ENCODE measurements around the gene ZNF263.

Gene ZNF263

GRCh38 chr16:3283543-3284447 is 504 bp downstream of the ZNF263 start:
- Histone ChIP-seq H3K27ac (peak overlapping the region; percentile 98), H3K4me3 (ENCODE audit: low read depth in 1 of 2, low read length in 1 of 2) (peak overlapping the region; percentile 79 to 99)
- TF ChIP-seq CTCF (IDR thresholded peaks at IDR 0.05): no peak

GRCh38 chr16:3285131-3285530 is 1.8 kb downstream of the ZNF263 start:
- no peak overlapping the region for H3K4me3 ChIP-seq (ENCODE audit: low read depth in 1 of 2, low read length in 1 of 2)
- peaks cover 14% of the 10 kb centered on the region for H3K9me3 ChIP-seq
- TF ChIP-seq CTCF (IDR thresholded peaks at IDR 0.05): no peak
- no peaks in the 10 kb centered on the region for H3K27me3 ChIP-seq
- H3K4me1 ChIP-seq (ENCODE audit: control insufficient read depth in 1 of 2, insufficient read depth in 1 of 2, low read depth in 1 of 2, low read length in 1 of 2): peaks cover 34 to 38% of the 10 kb centered on the region in 2 experiments
- H3K36me3 ChIP-seq: peaks cover 30% of the 10 kb centered on the region
- H3K27ac ChIP-seq: no peak overlapping the region

More at GRCh38 chr16:3283543-3284447, 504 bp downstream of the ZNF263 start:
- H3K27me3 ChIP-seq: peaks cover 11% of the 10 kb centered on the region
- H3K9me3 ChIP-seq: peaks cover 2% of the 10 kb centered on the region
- H3K4me1 ChIP-seq (ENCODE audit: control insufficient read depth in 1 of 2, insufficient read depth in 1 of 2, low read depth in 1 of 2, low read length in 1 of 2): peaks cover 34 to 38% of the 10 kb centered on the region in 2 experiments
- peaks cover 16% of the 10 kb centered on the region for H3K36me3 ChIP-seq

GRCh38 chr16:3289998-3290673 is 6.8 kb downstream of the ZNF263 start:
- Histone ChIP-seq H3K27ac (no peak overlapping the region), H3K9me3 (peaks cover 34% of the 10 kb centered on the region), H3K36me3 (peaks cover 36% of the 10 kb centered on the region), H3K4me1 (ENCODE audit: control insufficient read depth in 1 of 2, insufficient read depth in 1 of 2, low read depth in 1 of 2, low read length in 1 of 2) (peaks cover 1 to 2% of the 10 kb centered on the region in 2 experiments), H3K27me3 (peaks cover 5% of the 10 kb centered on the region), H3K4me3 (ENCODE audit: low read depth in 1 of 2, low read length in 1 of 2) (no peak overlapping the region)
- TF ChIP-seq CTCF (IDR thresholded peaks at IDR 0.05): no peak

GRCh38 chr16:3292604-3293003 is 9.3 kb downstream of the ZNF263 start:
- Histone ChIP-seq H3K27me3 (peaks cover 10% of the 10 kb centered on the region), H3K27ac (no peak overlapping the region), H3K9me3 (peaks cover 36% of the 10 kb centered on the region), H3K4me1 (ENCODE audit: control insufficient read depth in 1 of 2, insufficient read depth in 1 of 2, low read depth in 1 of 2, low read length in 1 of 2) (no peaks in the 10 kb centered on the region), H3K36me3 (peaks cover 26% of the 10 kb centered on the region), H3K4me3 (ENCODE audit: low read depth in 1 of 2, low read length in 1 of 2) (no peak overlapping the region)
- TF ChIP-seq CTCF (IDR thresholded peaks at IDR 0.05): no peak

- H3K36me3 ChIP-seq: peaks cover 5% of the 10 kb centered on the region
- peaks cover 10% of the 10 kb centered on the region for H3K27me3 ChIP-seq
- no peak overlapping the region for H3K27ac ChIP-seq
- no peak overlapping the region for H3K4me3 ChIP-seq (ENCODE audit: low read depth in 1 of 2, low read length in 1 of 2)
- peaks cover 27% of the 10 kb centered on the region for H3K9me3 ChIP-seq
- H3K4me1 ChIP-seq (ENCODE audit: control insufficient read depth in 1 of 2, insufficient read depth in 1 of 2, low read depth in 1 of 2, low read length in 1 of 2): no peaks in the 10 kb centered on the region
- TF ChIP-seq CTCF (IDR thresholded peaks at IDR 0.05): no peak
Observed at GRCh38 chr16:3295209-3295608, 11.9 kb downstream of the ZNF263 start.

Measured in neutrophil (primary cell).